ENCODE data around the gene GDAP1L1.

GRCh38 chr20:44304383-44304782, 57.3 kb downstream of the GDAP1L1 start:
- no peak for TF ChIP-seq EZH2 (IDR thresholded peaks at IDR 0.05; ENCODE audit: borderline replicate concordance, low read depth, low read length, severe bottlenecking)
- TF ChIP-seq CTCF (IDR thresholded peaks at IDR 0.05; ENCODE audit: extremely low read depth in 1 of 2, insufficient read depth in 1 of 2, low read depth in 1 of 2, low read length in 2 of 2), result no peak
- TF ChIP-seq, protein P1, sequence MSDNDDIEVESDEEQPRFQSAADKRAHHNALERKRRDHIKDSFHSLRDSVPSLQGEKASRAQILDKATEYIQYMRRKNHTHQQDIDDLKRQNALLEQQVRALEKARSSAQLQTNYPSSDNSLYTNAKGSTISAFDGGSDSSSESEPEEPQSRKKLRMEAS (IDR thresholded peaks at IDR 0.05; ENCODE audit: insufficient read depth, insufficient read length), result no peak
- TF ChIP-seq POLR2A (IDR thresholded peaks at IDR 0.05; ENCODE audit: low read depth, low read length), result no peak
- no peak for TF ChIP-seq POLR2AphosphoS5 (IDR thresholded peaks at IDR 0.05; ENCODE audit: insufficient read depth, low read depth, low read length)
- TF ChIP-seq JUN (IDR thresholded peaks at IDR 0.05; ENCODE audit: borderline replicate concordance, insufficient read depth, insufficient read length, low read depth), result no peak
- TF ChIP-seq FOS (IDR thresholded peaks at IDR 0.05; ENCODE audit: borderline replicate concordance, insufficient read depth, low read length), result no peak
- no peak for TF ChIP-seq MYC (IDR thresholded peaks at IDR 0.05; ENCODE audit: low read depth, low read length)
- TF ChIP-seq GATA2 (IDR thresholded peaks at IDR 0.05; ENCODE audit: insufficient read depth, insufficient read length, low read depth, low read length), result no peak
